DOHH2 (cell line): ENCODE data around the gene GABPB2.

ENCODE experiments used
- H3F3A ChIP-seq: fragments of 200-600 bp; sonication (generic), shearing (Covaris generic); 2 replicates; pipeline ENCODE4 v1.6.0; 2016; ENCODE audit warnings: antibody characterized with exemption, mild to moderate bottlenecking; ENCODE audit not compliant: control insufficient read depth, insufficient read depth
- H3K27ac ChIP-seq: fragments of 200-600 bp; sonication (generic); 2 replicates; pipeline ENCODE4 v1.5.1; 2014; ENCODE audit warnings: low read depth, mild to moderate bottlenecking, low read length, moderate library complexity
- H3K27me3 ChIP-seq: fragments of 200-600 bp; sonication (generic); 2 replicates; pipeline ENCODE4 v1.6.1; 2014; ENCODE audit warnings: mild to moderate bottlenecking, low read length, mixed read lengths; ENCODE audit not compliant: control insufficient read depth
- H3K36me3 ChIP-seq: fragments of 200-600 bp; sonication (generic); 2 replicates; pipeline ENCODE4 v1.6.1; 2014; ENCODE audit warnings: mild to moderate bottlenecking, low read length, moderate library complexity, mixed read lengths; ENCODE audit not compliant: control insufficient read depth
- H3K4me1 ChIP-seq: fragments of 200-600 bp; sonication (generic); 2 replicates; pipeline ENCODE4 v1.6.1; 2014; ENCODE audit warnings: mild to moderate bottlenecking, low read length, mixed read lengths; ENCODE audit not compliant: control insufficient read depth
- H3K4me2 ChIP-seq: fragments of 200-600 bp; sonication (generic); 2 replicates; pipeline ENCODE4 v1.6.0; 2014; ENCODE audit warnings: mild to moderate bottlenecking, low read length, moderate library complexity
- H3K4me3 ChIP-seq: fragments of 200-600 bp; sonication (generic); 2 replicates; pipeline ENCODE4 v1.5.1; 2014; ENCODE audit warnings: mild to moderate bottlenecking, low read length, mixed read lengths
- H3K79me2 ChIP-seq: fragments of 200-600 bp; sonication (generic); 2 replicates; pipeline ENCODE4 v1.6.1; 2014; ENCODE audit warnings: mild to moderate bottlenecking, low read length, mixed read lengths; ENCODE audit not compliant: control insufficient read depth
- H3K9me2 ChIP-seq: fragments of 200-600 bp; sonication (generic); replicated peaks from 2 replicates; pipeline ENCODE4 v1.6.1; 2014; ENCODE audit warnings: mild to moderate bottlenecking, low read length, mixed read lengths; ENCODE audit not compliant: control insufficient read depth
- H3K9me3 ChIP-seq: fragments of 200-600 bp; sonication (generic); 2 replicates; pipeline ENCODE4 v1.6.1; 2014; ENCODE audit warnings: antibody characterized with exemption, low read length, mixed read lengths; ENCODE audit not compliant: control insufficient read depth, insufficient read depth
- H4K20me1 ChIP-seq: fragments of 200-600 bp; sonication (generic); 2 replicates; pipeline ENCODE4 v1.6.0; 2014; ENCODE audit warnings: low read depth, mild to moderate bottlenecking, antibody characterized with exemption, low read length, moderate library complexity; ENCODE audit not compliant: control insufficient read depth, insufficient read depth
- EZH2phosphoT487 ChIP-seq: fragments of 200-600 bp; sonication (generic); IDR thresholded peaks from 2 replicates; pipeline ENCODE4 v1.6.1; 2017; ENCODE audit warnings: borderline replicate concordance, mild to moderate bottlenecking, antibody characterized with exemption, low read length, moderate library complexity, mixed read lengths
- TF ChIP-seq, protein P1 (sequence below): fragments of 200-600 bp; sonication (generic); IDR thresholded peaks from one replicate; pipeline ENCODE4 v1.5.1; 2014; ENCODE audit warnings: antibody characterized with exemption, mild to moderate bottlenecking, low read depth, low read length; ENCODE audit not compliant: poor library complexity, severe bottlenecking

Gene GABPB2

DNA sequence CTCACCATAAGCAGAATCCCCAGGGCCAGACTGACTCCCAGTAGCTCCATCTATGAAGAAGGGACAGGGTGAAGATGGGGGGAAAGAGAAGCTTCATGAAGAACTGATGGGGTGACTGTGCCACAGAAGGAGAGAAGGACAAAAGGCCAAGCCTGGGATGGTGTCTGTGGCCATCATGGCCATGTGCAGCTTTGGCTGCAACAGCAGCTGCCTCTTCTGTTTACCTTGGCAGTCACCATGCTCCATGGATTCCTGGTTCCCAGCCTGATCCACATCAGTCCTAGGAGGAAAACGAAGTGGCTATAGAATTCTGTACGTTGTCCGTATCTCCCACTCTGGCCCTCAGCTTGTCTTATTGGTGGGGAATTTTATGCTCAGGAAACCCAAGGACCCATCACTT is 63.8 kb downstream of the GABPB2 start:
- H3K36me3 ChIP-seq = no peaks in the 10 kb centered on the region
- H3K79me2 ChIP-seq = no peaks in the 10 kb centered on the region
- no peak overlapping the region for H3K4me2 ChIP-seq
- 0 out of 2 replicates have a peak, but pooled peaks cover 4% of the 10 kb centered on the region for H3K27me3 ChIP-seq
- TF ChIP-seq, protein P1, sequence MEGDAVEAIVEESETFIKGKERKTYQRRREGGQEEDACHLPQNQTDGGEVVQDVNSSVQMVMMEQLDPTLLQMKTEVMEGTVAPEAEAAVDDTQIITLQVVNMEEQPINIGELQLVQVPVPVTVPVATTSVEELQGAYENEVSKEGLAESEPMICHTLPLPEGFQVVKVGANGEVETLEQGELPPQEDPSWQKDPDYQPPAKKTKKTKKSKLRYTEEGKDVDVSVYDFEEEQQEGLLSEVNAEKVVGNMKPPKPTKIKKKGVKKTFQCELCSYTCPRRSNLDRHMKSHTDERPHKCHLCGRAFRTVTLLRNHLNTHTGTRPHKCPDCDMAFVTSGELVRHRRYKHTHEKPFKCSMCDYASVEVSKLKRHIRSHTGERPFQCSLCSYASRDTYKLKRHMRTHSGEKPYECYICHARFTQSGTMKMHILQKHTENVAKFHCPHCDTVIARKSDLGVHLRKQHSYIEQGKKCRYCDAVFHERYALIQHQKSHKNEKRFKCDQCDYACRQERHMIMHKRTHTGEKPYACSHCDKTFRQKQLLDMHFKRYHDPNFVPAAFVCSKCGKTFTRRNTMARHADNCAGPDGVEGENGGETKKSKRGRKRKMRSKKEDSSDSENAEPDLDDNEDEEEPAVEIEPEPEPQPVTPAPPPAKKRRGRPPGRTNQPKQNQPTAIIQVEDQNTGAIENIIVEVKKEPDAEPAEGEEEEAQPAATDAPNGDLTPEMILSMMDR = no peak
- no peak for TF ChIP-seq EZH2phosphoT487
- no peaks in the 10 kb centered on the region for H3F3A ChIP-seq
- H3K9me3 ChIP-seq = no peaks in the 10 kb centered on the region
- H3K9me2 ChIP-seq = no peaks in the 10 kb centered on the region
- H4K20me1 ChIP-seq = no peaks in the 10 kb centered on the region
- H3K4me1 ChIP-seq = peaks cover 15% of the 10 kb centered on the region
- no peak overlapping the region for H3K27ac ChIP-seq
- no peak overlapping the region for H3K4me3 ChIP-seq

DNA sequence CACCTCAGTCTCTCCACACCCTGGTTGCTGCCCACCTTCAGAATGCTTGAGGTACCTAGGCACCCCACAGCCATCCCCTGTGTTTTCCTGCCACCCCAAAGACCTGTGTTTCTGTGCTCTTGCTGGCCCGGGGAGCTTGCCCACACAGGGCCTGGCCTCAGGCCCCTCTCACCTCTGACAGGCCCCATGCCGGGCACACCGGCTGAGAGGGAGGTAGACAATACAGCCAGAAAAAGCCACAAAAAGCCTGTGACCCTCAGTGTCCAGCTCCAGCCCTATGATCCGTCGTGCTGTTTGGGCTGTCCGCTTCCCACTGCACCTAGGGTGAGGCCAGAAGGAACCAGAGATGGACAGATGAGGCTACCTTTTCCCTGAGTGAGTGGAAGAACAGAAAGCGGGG is 64.4 kb downstream of the GABPB2 start:
- Histone ChIP-seq H3K4me2 (no peak overlapping the region), H3K4me1 (peaks cover 15% of the 10 kb centered on the region), H3K4me3 (no peak overlapping the region), H3K36me3 (no peaks in the 10 kb centered on the region), H3K9me2 (no peaks in the 10 kb centered on the region), H3K27me3 (0 out of 2 replicates have a peak, but pooled peaks cover 4% of the 10 kb centered on the region), H3K27ac (no peak overlapping the region), H3K79me2 (no peaks in the 10 kb centered on the region), H3K9me3 (no peaks in the 10 kb centered on the region), H3F3A (no peaks in the 10 kb centered on the region), H4K20me1 (no peaks in the 10 kb centered on the region)
- TF ChIP-seq, protein P1 = no peak
- no peak for TF ChIP-seq EZH2phosphoT487

DNA sequence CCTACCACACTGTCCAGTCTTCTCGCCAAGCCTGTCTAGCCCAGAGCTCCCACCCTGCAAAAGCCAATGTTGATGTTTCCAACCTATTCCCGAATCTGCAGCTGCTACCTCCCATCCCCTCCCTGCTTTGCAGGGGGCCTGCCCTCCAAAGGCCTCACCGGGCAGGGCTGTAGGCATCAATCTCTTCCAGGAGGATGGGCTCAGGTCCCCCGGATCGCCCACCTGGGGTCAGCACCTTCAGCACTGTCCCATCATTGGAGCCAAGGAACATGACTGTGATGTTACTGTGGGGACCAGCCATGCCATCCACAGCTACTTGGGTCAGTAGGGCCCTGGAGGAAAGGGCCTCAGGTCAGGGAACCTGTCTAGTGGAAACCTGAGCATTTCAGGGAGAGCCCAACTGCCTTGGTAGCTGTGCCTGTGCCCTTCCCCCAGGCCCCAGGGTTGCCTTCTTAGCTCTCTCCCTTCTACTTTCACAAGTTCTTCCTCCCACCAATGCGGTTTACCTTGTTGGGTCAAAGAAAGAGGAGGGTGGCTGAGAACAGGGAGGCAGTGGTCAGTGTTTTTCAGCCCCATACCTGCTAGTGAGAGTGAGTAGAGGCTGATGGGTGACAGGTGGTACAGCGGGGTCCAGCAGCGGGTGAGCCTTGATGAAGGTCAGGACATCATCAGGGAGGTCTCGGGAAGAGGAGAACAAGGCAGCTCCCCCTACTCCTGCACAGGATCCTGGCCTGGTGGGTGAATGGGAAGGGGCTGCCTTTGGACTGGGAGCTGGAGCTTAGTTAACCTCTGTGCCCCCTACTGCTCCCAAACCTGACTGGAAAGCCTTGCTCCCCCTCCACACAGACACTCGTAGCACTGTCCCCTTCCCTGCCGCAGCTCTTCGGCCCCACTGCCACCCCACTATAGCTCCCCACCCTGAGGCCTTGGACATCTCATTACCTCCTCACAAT is 65.1 kb downstream of the GABPB2 start:
- Histone ChIP-seq H3K27ac (no peak overlapping the region), H3K79me2 (no peaks in the 10 kb centered on the region), H4K20me1 (no peaks in the 10 kb centered on the region), H3K4me1 (peaks cover 12% of the 10 kb centered on the region), H3F3A (no peaks in the 10 kb centered on the region), H3K9me2 (no peaks in the 10 kb centered on the region), H3K9me3 (no peaks in the 10 kb centered on the region), H3K27me3 (0 out of 2 replicates have a peak, but pooled peaks cover 3% of the 10 kb centered on the region), H3K36me3 (no peaks in the 10 kb centered on the region), H3K4me3 (no peak overlapping the region), H3K4me2 (no peak overlapping the region)
- no peak for TF ChIP-seq EZH2phosphoT487
- TF ChIP-seq, protein P1 = peak; percentile 45
